ENCODE data around the gene STXBP5. TPM values are rescaled to one million over a fixed set of nuclear protein-coding genes. Genes with fewer than 3 reads are reported as not detected.

Gene STXBP5
- total RNA-seq, 1 experiment from 2014 or later = 11.6 TPM

DNA sequence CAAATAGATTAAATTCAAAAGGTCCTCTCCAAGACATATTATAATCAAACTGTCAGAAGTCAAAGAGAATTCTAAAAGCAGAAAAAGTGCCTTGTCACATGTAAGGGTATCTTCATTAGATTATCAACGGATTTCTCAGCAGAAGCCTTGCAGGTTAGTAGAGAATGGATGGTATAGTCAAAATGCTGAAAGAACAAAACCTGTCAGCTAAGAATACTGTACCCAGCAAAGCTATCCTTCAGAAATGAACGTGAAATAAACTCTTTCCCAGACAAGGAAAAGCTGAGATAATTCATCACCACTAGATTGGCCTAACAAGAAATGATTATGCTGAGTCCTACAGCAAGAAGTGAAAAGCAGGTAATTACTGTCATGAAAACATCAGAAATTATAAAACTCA lies 92.9 kb downstream of the STXBP5 start:
- Histone ChIP-seq H3T11ph (ENCODE audit: low read length) (no peak overlapping the region), H4K5ac (ENCODE audit: insufficient read length, low read depth, low read length) (no peak overlapping the region), H2BK120ac (ENCODE audit: low read depth, low read length, poor library complexity, severe bottlenecking) (no peak overlapping the region), H3K4me2 (ENCODE audit: insufficient read depth, insufficient read length, low read length) (no peak overlapping the region), H3K79me2 (ENCODE audit: insufficient read depth, low read length) (no peaks in the 10 kb centered on the region), H3K23ac (ENCODE audit: insufficient read length, low read depth, low read length) (no peak overlapping the region), H4K20me1 (ENCODE audit: control insufficient read depth, insufficient read depth, insufficient read length) (no peaks in the 10 kb centered on the region), H3K27me3 (ENCODE audit: insufficient read depth, low read length) (no peaks in the 10 kb centered on the region), H3K4ac (ENCODE audit: low read depth, low read length) (no peak overlapping the region), H2AFZ (ENCODE audit: low read length) (no peak overlapping the region), H3K27ac (ENCODE audit: insufficient read length, low read depth, low read length) (no peak overlapping the region), H3K23me2 (ENCODE audit: insufficient read length, low read depth, low read length, poor library complexity, severe bottlenecking) (no peaks in the 10 kb centered on the region), H3K14ac (ENCODE audit: insufficient read depth, low read length) (no peak overlapping the region), H3K56ac (ENCODE audit: insufficient read length, low read depth, low read length) (no peak overlapping the region), H4K8ac (replicated peaks; ENCODE audit: insufficient read length, low read depth, low read length) (no peak overlapping the region), H2BK20ac (ENCODE audit: low read depth, low read length, poor library complexity, severe bottlenecking) (no peak overlapping the region), H2BK12ac (ENCODE audit: insufficient read length, low read depth, low read length) (no peak overlapping the region), H2AK5ac (ENCODE audit: insufficient read length, low read length) (no peak overlapping the region), H3K18ac (ENCODE audit: insufficient read length, low read depth, low read length) (no peak overlapping the region), H2BK15ac (ENCODE audit: low read depth, low read length) (no peak overlapping the region), H4K91ac (ENCODE audit: insufficient read length, low read depth, low read length) (no peak overlapping the region), H3K4me1 (ENCODE audit: insufficient read depth, low read length) (no peaks in the 10 kb centered on the region), H3K9me3 (ENCODE audit: control insufficient read depth, low read depth, low read length) (no peaks in the 10 kb centered on the region), H2BK5ac (ENCODE audit: insufficient read length, low read length) (no peak overlapping the region), H3K9ac (ENCODE audit: extremely low read depth, insufficient read length, low read length) (no peak overlapping the region), H3K79me1 (ENCODE audit: insufficient read depth, low read depth, low read length, poor library complexity, severe bottlenecking) (no peaks in the 10 kb centered on the region)
- no CpG with 5 or more reads among the region's 2 CpGs for WGBS (ENCODE audit: extremely low coverage, insufficient read length, low lambda C conversion rate)
- no peak overlapping the region for H3K27ac Mint-ChIP-seq
- H3K4me1 Mint-ChIP-seq = no peaks in the 10 kb centered on the region
- peaks cover 19 to 42% of the 10 kb centered on the region in 2 experiments for H3K9me3 Mint-ChIP-seq
- peaks cover 36 to 48% (median 44%) of the 10 kb centered on the region in 3 experiments for H3K36me3 Mint-ChIP-seq (ENCODE audit: insufficient read depth in 1 of 3, low read depth in 3 of 3)
- no peak for DNase-seq
- H3K4me3 Mint-ChIP-seq = no peak overlapping the region
- no peaks in the 10 kb centered on the region for H3K27me3 Mint-ChIP-seq (ENCODE audit: low read depth)
- TF ChIP-seq, protein P1, sequence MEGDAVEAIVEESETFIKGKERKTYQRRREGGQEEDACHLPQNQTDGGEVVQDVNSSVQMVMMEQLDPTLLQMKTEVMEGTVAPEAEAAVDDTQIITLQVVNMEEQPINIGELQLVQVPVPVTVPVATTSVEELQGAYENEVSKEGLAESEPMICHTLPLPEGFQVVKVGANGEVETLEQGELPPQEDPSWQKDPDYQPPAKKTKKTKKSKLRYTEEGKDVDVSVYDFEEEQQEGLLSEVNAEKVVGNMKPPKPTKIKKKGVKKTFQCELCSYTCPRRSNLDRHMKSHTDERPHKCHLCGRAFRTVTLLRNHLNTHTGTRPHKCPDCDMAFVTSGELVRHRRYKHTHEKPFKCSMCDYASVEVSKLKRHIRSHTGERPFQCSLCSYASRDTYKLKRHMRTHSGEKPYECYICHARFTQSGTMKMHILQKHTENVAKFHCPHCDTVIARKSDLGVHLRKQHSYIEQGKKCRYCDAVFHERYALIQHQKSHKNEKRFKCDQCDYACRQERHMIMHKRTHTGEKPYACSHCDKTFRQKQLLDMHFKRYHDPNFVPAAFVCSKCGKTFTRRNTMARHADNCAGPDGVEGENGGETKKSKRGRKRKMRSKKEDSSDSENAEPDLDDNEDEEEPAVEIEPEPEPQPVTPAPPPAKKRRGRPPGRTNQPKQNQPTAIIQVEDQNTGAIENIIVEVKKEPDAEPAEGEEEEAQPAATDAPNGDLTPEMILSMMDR (conservative IDR thresholded peaks at IDR 0.05) = no peak

Data from H9 (cell line).